Spleen (tissue), 11 donors: ENCODE measurements around the gene ENPP6. TPM values are rescaled to one million over a fixed set of nuclear protein-coding genes. Genes with fewer than 3 reads are reported as not detected.

Experiments
- DNase-seq: peaks from one replicate; pipeline ENCODE4 v3.0.0-alpha.2; 2020
- H3K27ac ChIP-seq, 8 donors: fragments of 200-600 bp; sonication (generic) in 7 of 8; 1 replicate in 4 of 8; 2 replicates in 4 of 8; pipeline versions ENCODE4 v1.5.0 to v1.8.0; 2016 to 2021; ENCODE audit warnings: inconsistent platforms in 4 of 8, mild to moderate bottlenecking in 4 of 8, moderate library complexity in 1 of 8
- H3K27me3 ChIP-seq, 7 donors: fragments of 200-600 bp; sonication (generic) in 6 of 7; replicated peaks in 1 of 7; 1 replicate in 4 of 7; 2 replicates in 3 of 7; pipeline versions ENCODE4 v1.5.0 to v1.8.0; 2016 to 2021; ENCODE audit warnings: inconsistent platforms in 3 of 7, mild to moderate bottlenecking in 1 of 7
- H3K36me3 ChIP-seq, 6 donors: fragments of 200-600 bp; sonication (generic) in 5 of 6; 1 replicate in 4 of 6; 2 replicates in 2 of 6; pipeline versions ENCODE4 v1.5.0 to v1.8.0; 2016 to 2021; ENCODE audit warnings: inconsistent platforms in 2 of 6
- H3K4me1 ChIP-seq, 6 donors: fragments of 200-600 bp; sonication (generic) in 5 of 6; 1 replicate in 3 of 6; 2 replicates in 3 of 6; pipeline versions ENCODE4 v1.5.0 to v1.8.0; 2016 to 2021; ENCODE audit warnings: inconsistent platforms in 3 of 6
- H3K4me3 ChIP-seq, 8 donors: fragments of 200-600 bp; sonication (generic) in 7 of 8; 1 replicate in 4 of 8; 2 replicates in 4 of 8; pipeline versions ENCODE4 v1.5.0 to v1.8.0; 2016 to 2021; ENCODE audit warnings: inconsistent platforms in 4 of 8, mild to moderate bottlenecking in 4 of 8, moderate library complexity in 2 of 8
- H3K9me3 ChIP-seq, 8 donors: fragments of 200-600 bp; sonication (generic) in 7 of 8; 1 replicate in 4 of 8; 2 replicates in 4 of 8; pipeline versions ENCODE4 v1.5.0 to v1.8.0; 2016 to 2021; ENCODE audit warnings: inconsistent platforms in 4 of 8
- CTCF ChIP-seq, 11 experiments: fragments of 200-600 bp in 7 of 11; fragments of 450-650 bp in 4 of 11; sonication (generic) in 4 of 11; IDR thresholded peaks in 8 of 11; conservative IDR thresholded peaks in 3 of 11; 1 replicate in 7 of 11; 2 replicates in 4 of 11; pipeline versions ENCODE4 v1.4.0 to v1.8.0; 2016 to 2021; ENCODE audit warnings: antibody characterized with exemption in 11 of 11, inconsistent platforms in 4 of 11, mild to moderate bottlenecking in 1 of 11
- POLR2A ChIP-seq, 3 donors: fragments of 450-650 bp; IDR thresholded peaks; one replicate each; pipeline ENCODE4 v1.5.1; 2017; ENCODE audit warnings: antibody characterized with exemption in 3 of 3, mild to moderate bottlenecking in 1 of 3
- POLR2AphosphoS5 ChIP-seq, 3 donors: sonication (generic); formaldehyde crosslinking; IDR thresholded peaks; one replicate each; pipeline ENCODE4 v1.5.1; 2017; ENCODE audit warnings: antibody characterized with exemption in 3 of 3
- WGBS, 5 donors: extraction: QIAGEN DNeasy Blood & Tissue Kit in 3 of 5; methylation state at CpG; one replicate each; pipeline versions ENCODE4 v1.1.5 to v1.1.7; 2013 to 2018; 5-methylcytosine and 5-hydroxymethylcytosine counted together
- intact Hi-C: fragments of 100-400 bp; cut with DNase I; formaldehyde crosslinking; loops from one replicate; pipeline ENCODE4 v1.15.0; 2023; ENCODE audit warnings: low total_unique reads
- polyA plus RNA-seq, 3 donors: library from polyadenylated mRNA; stranded (reverse); fragments of 200-250 nt; gene quantifications; one replicate each; pipeline ENCODE4 v1.2.1, GENCODE V29; 2013
- total RNA-seq, 7 donors: library from RNA; depleted of rRNA in 3 of 7; stranded (reverse); fragments of >200 nt in 3 of 7; fragmentation: NEBNext Ultra II Directional in 4 of 7; extraction: Animal tissue kit (Norgen Biotek cat#: 25700) in 4 of 7; gene quantifications; one replicate each; pipeline versions ENCODE4 v1.1.0 to v1.2.1, GENCODE V29; 2016 to 2021
- donor health status: healthy with polysubstance abuse.
- donor health status: DM: no; HTN: no; CAD: no; lungs with moderate emphysema.
- donor health status: DM: no; HTN: no; CAD: no.
- donor health status: Bipolar disorder and iron deficiency.
- donor health status: healthy.
- donor health status: DM: no; HTN: no; CAD: no.
- donor health status: DM: yes; HTN: yes; CAD: no.

The ENPP6 gene
- total and polyA plus RNA-seq, 10 donors: 0.23 to 2.4 (median 1.1) TPM

GRCh38 chr4:184174571-184175488, 42.8 kb downstream of the ENPP6 start:
- WGBS, 5 donors: 82 to 90% (median 86%) methylated on average over 16 of the region's 16 CpGs
- Histone ChIP-seq H3K9me3 (peaks cover 0 to 14% (median 9%) of the 10 kb centered on the region in 8 donors), H3K27ac (no peak overlapping the region), H3K36me3 (no peaks in the 10 kb centered on the region), H3K4me3 (no peak overlapping the region), H3K4me1 (no peaks in the 10 kb centered on the region), H3K27me3 (peaks cover 0 to 13% (median 0%) of the 10 kb centered on the region in 7 donors)
- intact Hi-C loops: no loop called here
- TF ChIP-seq POLR2A (IDR thresholded peaks at IDR 0.05) (no peak), POLR2AphosphoS5 (IDR thresholded peaks at IDR 0.05) (no peak), CTCF (IDR thresholded peaks at IDR 0.05 in 8 of 11, conservative IDR thresholded peaks at IDR 0.05 in 3 of 11) (no peak)
- DNase-seq: no peak

GRCh38 chr4:184171011-184171410, 46.7 kb downstream of the ENPP6 start:
- Histone ChIP-seq H3K4me3 (no peak overlapping the region), H3K36me3 (no peaks in the 10 kb centered on the region), H3K4me1 (peaks cover 3 to 14% (median 10%) of the 10 kb centered on the region in 6 donors), H3K9me3 (no peaks in the 10 kb centered on the region), H3K27me3 (peaks cover 0 to 36% (median 0%) of the 10 kb centered on the region in 7 donors), H3K27ac (no peak overlapping the region)
- WGBS, 5 donors: 75 to 94% (median 86%) methylated on average over 1 of the region's 1 CpG
- DNase-seq: no peak
- intact Hi-C loops: no loop called here
- TF ChIP-seq POLR2A (IDR thresholded peaks at IDR 0.05): no peak
- no peak for TF ChIP-seq CTCF (IDR thresholded peaks at IDR 0.05 in 8 of 11, conservative IDR thresholded peaks at IDR 0.05 in 3 of 11)
- no peak for TF ChIP-seq POLR2AphosphoS5 (IDR thresholded peaks at IDR 0.05)

- intact Hi-C loops: loop anchor here (5.0 kb wide), 1 partner anchor 327 kb away; no protein-coding TSS in a partner anchor
Observed at GRCh38 chr4:184169225-184169867, 48.3 kb downstream of the ENPP6 start.

More at GRCh38 chr4:184169225-184169867, 48.3 kb downstream of the ENPP6 start:
- TF ChIP-seq POLR2AphosphoS5 (IDR thresholded peaks at IDR 0.05) (no peak), CTCF (IDR thresholded peaks at IDR 0.05 in 8 of 11, conservative IDR thresholded peaks at IDR 0.05 in 3 of 11) (peak in 1 of 11 experiments; percentile 10)
- no peaks in the 10 kb centered on the region for H3K9me3 ChIP-seq
- 84 to 91% (median 90%) methylated on average over 17 of the region's 17 CpGs for WGBS, 5 donors
- peaks cover 3 to 14% (median 10%) of the 10 kb centered on the region in 6 donors for H3K4me1 ChIP-seq
- H3K27ac ChIP-seq: no peak overlapping the region
- no peak overlapping the region for H3K4me3 ChIP-seq
- DNase-seq: no peak
- H3K36me3 ChIP-seq: no peaks in the 10 kb centered on the region
- peaks cover 0 to 47% (median 0%) of the 10 kb centered on the region in 7 donors for H3K27me3 ChIP-seq
